Tibial artery (tissue), 4 donors: ENCODE data around the gene TTC28.

Experiments used
- DNase-seq, 2 donors: peaks; one replicate each; pipeline ENCODE4 v3.0.0-alpha.2; 2019
- H3K27ac ChIP-seq, 2 donors: fragments of 200-600 bp; sonication (generic) in 1 of 2; 1 replicate in 1 of 2; 2 replicates in 1 of 2; pipeline ENCODE4 v1.5.1; 2018 to 2019; ENCODE audit warnings: mild to moderate bottlenecking in 1 of 2
- H3K27me3 ChIP-seq, 2 donors: fragments of 200-600 bp; sonication (generic) in 1 of 2; one replicate each; pipeline versions ENCODE4 v1.5.1 to v1.6.0; 2016 to 2019
- H3K36me3 ChIP-seq, 3 donors: fragments of 200-600 bp; sonication (generic) in 2 of 3; one replicate each; pipeline ENCODE4 v1.5.1; 2016 to 2019; ENCODE audit warnings: mild to moderate bottlenecking in 2 of 3
- H3K4me1 ChIP-seq, 4 donors: fragments of 200-600 bp; sonication (generic) in 2 of 4; 1 replicate in 3 of 4; 2 replicates in 1 of 4; pipeline ENCODE4 v1.5.1; 2016 to 2019
- H3K4me3 ChIP-seq, 2 donors: fragments of 200-600 bp; sonication (generic) in 1 of 2; 1 replicate in 1 of 2; 2 replicates in 1 of 2; pipeline ENCODE4 v1.5.1; 2018 to 2019; ENCODE audit warnings: mild to moderate bottlenecking in 2 of 2
- H3K9me3 ChIP-seq, 3 donors: fragments of 200-600 bp; sonication (generic) in 1 of 3; one replicate each; pipeline ENCODE4 v1.5.1; 2016 to 2019
- CTCF ChIP-seq, 2 experiments: fragments of 200-600 bp in 1 of 2; fragments of 450-650 bp in 1 of 2; IDR thresholded peaks; one replicate each; pipeline ENCODE4 v1.5.1; 2017 to 2019; ENCODE audit warnings: antibody characterized with exemption in 2 of 2, mild to moderate bottlenecking in 1 of 2, moderate library complexity in 1 of 2
- intact Hi-C: fragments of 100-400 bp; cut with DNase I; formaldehyde crosslinking; loops from one replicate; pipeline ENCODE4 v1.15.0; 2023; ENCODE audit warnings: low total_unique reads

TTC28 gene

GRCh38 chr22:28414913-28415312, 264.7 kb downstream of the TTC28 start:
- no peaks in the 10 kb centered on the region for H3K27me3 ChIP-seq
- no peaks in the 10 kb centered on the region for H3K9me3 ChIP-seq
- peaks cover 0 to 39% (median 13%) of the 10 kb centered on the region in 4 donors for H3K4me1 ChIP-seq
- no peak for TF ChIP-seq CTCF (IDR thresholded peaks at IDR 0.05)
- H3K27ac ChIP-seq, result no peak overlapping the region
- intact Hi-C loops, result no loop called here
- H3K4me3 ChIP-seq, result no peak overlapping the region
- no peak for DNase-seq
- no peaks in the 10 kb centered on the region for H3K36me3 ChIP-seq

GRCh38 chr22:28413612-28414399, 265.8 kb downstream of the TTC28 start:
- Histone ChIP-seq H3K4me3 (no peak overlapping the region), H3K36me3 (no peaks in the 10 kb centered on the region), H3K27ac (no peak overlapping the region), H3K27me3 (no peaks in the 10 kb centered on the region), H3K9me3 (no peaks in the 10 kb centered on the region), H3K4me1 (peaks cover 0 to 35% (median 13%) of the 10 kb centered on the region in 4 donors)
- no peak for TF ChIP-seq CTCF (IDR thresholded peaks at IDR 0.05)
- no peak for DNase-seq
- intact Hi-C loops, result no loop called here

- no peak for TF ChIP-seq CTCF (IDR thresholded peaks at IDR 0.05)
- Histone ChIP-seq H3K4me1 (peaks cover 0 to 35% (median 11%) of the 10 kb centered on the region in 4 donors), H3K27ac (no peak overlapping the region), H3K27me3 (no peaks in the 10 kb centered on the region), H3K4me3 (no peak overlapping the region), H3K9me3 (no peaks in the 10 kb centered on the region), H3K36me3 (no peaks in the 10 kb centered on the region)
- no peak for DNase-seq
- intact Hi-C loops, result no loop called here
These were observed 267.5 kb downstream of the TTC28 start for GRCh38 chr22:28412109-28412508.

- Histone ChIP-seq H3K9me3 (no peaks in the 10 kb centered on the region), H3K36me3 (no peaks in the 10 kb centered on the region), H3K27ac (peak overlapping the region in 1 of 2 donors; percentile 38), H3K27me3 (no peaks in the 10 kb centered on the region), H3K4me1 (peaks cover 0 to 35% (median 11%) of the 10 kb centered on the region in 4 donors), H3K4me3 (no peak overlapping the region)
- intact Hi-C loops, result no loop called here
- DNase-seq, result no peak
- no peak for TF ChIP-seq CTCF (IDR thresholded peaks at IDR 0.05)
These were observed 268.5 kb downstream of the TTC28 start for GRCh38 chr22:28411125-28411524.

GRCh38 chr22:28410050-28410816, 269.4 kb downstream of the TTC28 start:
- H3K36me3 ChIP-seq, result no peaks in the 10 kb centered on the region
- no peak overlapping the region for H3K4me3 ChIP-seq
- no peak overlapping the region for H3K27ac ChIP-seq
- no peak for DNase-seq
- intact Hi-C loops, result no loop called here
- H3K9me3 ChIP-seq, result no peaks in the 10 kb centered on the region
- H3K4me1 ChIP-seq, result peaks cover 0 to 35% (median 11%) of the 10 kb centered on the region in 4 donors
- H3K27me3 ChIP-seq, result no peaks in the 10 kb centered on the region
- TF ChIP-seq CTCF (IDR thresholded peaks at IDR 0.05), result no peak
